Endothelial cell (in vitro differentiated cells): ENCODE results near the gene GBA2. TPM values are rescaled to one million over a fixed set of nuclear protein-coding genes. Genes with fewer than 3 reads are reported as not detected.
A peak's percentile ranks its signal among the peaks of the same experiment; 100 is the strongest.

Experiments
- DNase-seq: peaks from one replicate; pipeline ENCODE4 v3.0.0; 2021; ENCODE audit warnings: low spot score
- H3K27ac Mint-ChIP-seq: one replicate; pipeline ENCODE4 v1.8.0; 2021; ENCODE audit warnings: mixed read lengths, inconsistent platforms; ENCODE audit not compliant: unreplicated experiment
- H3K27me3 Mint-ChIP-seq: one replicate; pipeline ENCODE4 v1.8.0; 2021; ENCODE audit warnings: mild to moderate bottlenecking, moderate library complexity, mixed read lengths, inconsistent platforms; ENCODE audit not compliant: unreplicated experiment
- H3K36me3 Mint-ChIP-seq: one replicate; pipeline ENCODE4 v1.8.0; 2021; ENCODE audit warnings: mild to moderate bottlenecking, low read depth, mixed read lengths, inconsistent platforms; ENCODE audit not compliant: unreplicated experiment
- H3K4me1 Mint-ChIP-seq: one replicate; pipeline ENCODE4 v1.8.0; 2021; ENCODE audit warnings: mild to moderate bottlenecking, mixed read lengths, inconsistent platforms; ENCODE audit not compliant: unreplicated experiment
- H3K4me3 Mint-ChIP-seq: one replicate; pipeline ENCODE4 v1.8.0; 2021; ENCODE audit warnings: mild to moderate bottlenecking, mixed read lengths, inconsistent platforms; ENCODE audit not compliant: unreplicated experiment
- H3K9me3 Mint-ChIP-seq: one replicate; pipeline ENCODE4 v1.8.0; 2021; ENCODE audit warnings: mixed read lengths, inconsistent platforms; ENCODE audit not compliant: unreplicated experiment
- total RNA-seq: library from RNA; stranded (reverse); fragmentation: NEBNext Ultra II Directional; extraction: Animal tissue kit (Norgen Biotek cat#: 25700); gene quantifications from one replicate; pipeline ENCODE4 v1.2.1, GENCODE V29; 2021; ENCODE audit not compliant: unreplicated experiment
- TF ChIP-seq, protein P1 (sequence below): fragments of 200-600 bp; sonication (generic); IDR thresholded peaks from one replicate; pipeline ENCODE4 v1.5.0; 2021; ENCODE audit warnings: antibody characterized with exemption; ENCODE audit not compliant: unreplicated experiment

GBA2 gene
- total RNA-seq, 1 donor from 2014 or later, result 200 TPM

GRCh38 chr9:35705836-35706430 is 43.1 kb downstream of the GBA2 start:
- no peak for DNase-seq
- Mint-ChIP-seq H3K4me1 (no peaks in the 10 kb centered on the region), H3K36me3 (peaks cover 70% of the 10 kb centered on the region), H3K27ac (no peak overlapping the region), H3K9me3 (no peaks in the 10 kb centered on the region), H3K27me3 (peaks cover 8% of the 10 kb centered on the region), H3K4me3 (no peak overlapping the region)
- TF ChIP-seq, protein P1, sequence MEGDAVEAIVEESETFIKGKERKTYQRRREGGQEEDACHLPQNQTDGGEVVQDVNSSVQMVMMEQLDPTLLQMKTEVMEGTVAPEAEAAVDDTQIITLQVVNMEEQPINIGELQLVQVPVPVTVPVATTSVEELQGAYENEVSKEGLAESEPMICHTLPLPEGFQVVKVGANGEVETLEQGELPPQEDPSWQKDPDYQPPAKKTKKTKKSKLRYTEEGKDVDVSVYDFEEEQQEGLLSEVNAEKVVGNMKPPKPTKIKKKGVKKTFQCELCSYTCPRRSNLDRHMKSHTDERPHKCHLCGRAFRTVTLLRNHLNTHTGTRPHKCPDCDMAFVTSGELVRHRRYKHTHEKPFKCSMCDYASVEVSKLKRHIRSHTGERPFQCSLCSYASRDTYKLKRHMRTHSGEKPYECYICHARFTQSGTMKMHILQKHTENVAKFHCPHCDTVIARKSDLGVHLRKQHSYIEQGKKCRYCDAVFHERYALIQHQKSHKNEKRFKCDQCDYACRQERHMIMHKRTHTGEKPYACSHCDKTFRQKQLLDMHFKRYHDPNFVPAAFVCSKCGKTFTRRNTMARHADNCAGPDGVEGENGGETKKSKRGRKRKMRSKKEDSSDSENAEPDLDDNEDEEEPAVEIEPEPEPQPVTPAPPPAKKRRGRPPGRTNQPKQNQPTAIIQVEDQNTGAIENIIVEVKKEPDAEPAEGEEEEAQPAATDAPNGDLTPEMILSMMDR, result no peak

- no peak for DNase-seq
- no peak overlapping the region for H3K4me3 Mint-ChIP-seq
- peaks cover 8% of the 10 kb centered on the region for H3K27me3 Mint-ChIP-seq
- no peak overlapping the region for H3K27ac Mint-ChIP-seq
- no peaks in the 10 kb centered on the region for H3K4me1 Mint-ChIP-seq
- peaks cover 65% of the 10 kb centered on the region for H3K36me3 Mint-ChIP-seq
- TF ChIP-seq, protein P1, result no peak
- H3K9me3 Mint-ChIP-seq, result no peaks in the 10 kb centered on the region
Measured at GRCh38 chr9:35705372-35705771, 43.7 kb downstream of the GBA2 start.

GRCh38 chr9:35703906-35704672 is 44.9 kb downstream of the GBA2 start:
- Mint-ChIP-seq H3K4me3 (peak overlapping the region; percentile 70), H3K27me3 (peaks cover 8% of the 10 kb centered on the region), H3K36me3 (peaks cover 59% of the 10 kb centered on the region), H3K4me1 (no peaks in the 10 kb centered on the region), H3K27ac (peak overlapping the region; percentile 30), H3K9me3 (no peaks in the 10 kb centered on the region)
- TF ChIP-seq, protein P1, result no peak
- DNase-seq, result no peak

DNA sequence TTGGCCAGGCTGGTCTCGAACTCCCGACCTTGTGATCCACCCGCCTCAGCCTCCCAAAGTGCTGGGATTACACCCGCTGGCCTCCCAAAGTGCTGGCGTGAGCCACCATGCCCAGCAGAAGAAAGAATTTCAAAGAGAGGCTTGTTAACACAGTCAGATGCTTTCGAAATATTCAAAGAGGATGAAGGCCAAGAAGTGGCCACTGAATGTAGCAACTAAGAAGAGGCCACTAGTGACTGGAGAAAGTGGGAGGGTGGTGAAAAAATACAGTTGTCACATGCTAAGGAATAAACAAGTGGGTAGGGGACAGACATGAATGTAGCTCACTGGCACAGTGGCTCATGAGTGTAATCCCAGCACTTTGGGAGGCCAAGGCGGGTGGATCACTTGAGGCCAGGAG is 46.3 kb downstream of the GBA2 start:
- H3K36me3 Mint-ChIP-seq, result peaks cover 48% of the 10 kb centered on the region
- H3K4me1 Mint-ChIP-seq, result no peaks in the 10 kb centered on the region
- TF ChIP-seq, protein P1, result no peak
- peaks cover 9% of the 10 kb centered on the region for H3K27me3 Mint-ChIP-seq
- peak overlapping the region; percentile 41 for H3K27ac Mint-ChIP-seq
- no peak for DNase-seq
- H3K4me3 Mint-ChIP-seq, result peak overlapping the region; percentile 69
- H3K9me3 Mint-ChIP-seq, result no peaks in the 10 kb centered on the region

GRCh38 chr9:35700942-35701341 is 48.1 kb downstream of the GBA2 start:
- Mint-ChIP-seq H3K27ac (no peak overlapping the region), H3K27me3 (peaks cover 9% of the 10 kb centered on the region), H3K36me3 (peaks cover 47% of the 10 kb centered on the region), H3K4me3 (no peak overlapping the region), H3K9me3 (no peaks in the 10 kb centered on the region), H3K4me1 (no peaks in the 10 kb centered on the region)
- TF ChIP-seq, protein P1, result no peak
- DNase-seq, result no peak
